GM12878 (cell line): ENCODE data around the gene TRMT1. TPM values are rescaled to one million over a fixed set of nuclear protein-coding genes. Genes with fewer than 3 reads are reported as not detected.

Source experiments
- ATAC-seq: fragments of 200-7000 bp; cut with Tn5 transposase; 3 replicates; pipeline ENCODE4 v1.9.1; 2020; ENCODE audit warnings: mild to moderate bottlenecking, moderate library complexity
- BruUV-seq: library from RNA; stranded (reverse); fragments of 400-500 nt; replicated peaks from 2 replicates; lab custom pipeline; 2021; lab: Mats Ljungman, UMichigan
- CTCF ChIA-PET: fragments of 300-600 bp; sonication (Branson Sonifier 250); formaldehyde crosslinking; extraction: SDS; loops from one replicate; lab custom pipeline; 2021; ENCODE audit warnings: inconsistent platforms; lab: Yijun Ruan, JAX
- POLR2A ChIA-PET: fragments of 350-600 bp; formaldehyde crosslinking; extraction: SDS; loops from one replicate; lab custom pipeline; 2021; ENCODE audit warnings: inconsistent platforms; lab: Charles Lee
- RAD21 ChIA-PET: fragments of 300-600 bp; sonication (Branson Sonifier 250); formaldehyde crosslinking; loops from one replicate; lab custom pipeline; 2023; ENCODE audit warnings: antibody characterized with exemption; ENCODE audit not compliant: unreplicated experiment; lab: Charles Lee
- SMC1A ChIA-PET: fragments of 300-600 bp; sonication (Branson Sonifier 250); formaldehyde crosslinking; loops from one replicate; lab custom pipeline; 2023; ENCODE audit not compliant: unreplicated experiment, uncharacterized antibody; lab: Charles Lee
- DNase-seq: peaks from one replicate; pipeline ENCODE4 v3.0.0-alpha.2; 2011; ENCODE audit warnings: low read depth, low spot score
- FAIRE-seq: peaks from 3 replicates; lab custom pipeline; 2011; peaks lifted over from hg19 to GRCh38; lab: Jason Lieb, UNC
- H2AFZ ChIP-seq: 2 replicates; pipeline ENCODE4 v1.6.0; 2011; ENCODE audit warnings: low read depth, low read length, control low read depth; ENCODE audit not compliant: control insufficient read depth
- H3K27ac ChIP-seq: 2 replicates; pipeline ENCODE4 v1.5.1; 2011; ENCODE audit warnings: control low read depth; ENCODE audit not compliant: control insufficient read depth, insufficient read depth
- H3K27me3 ChIP-seq, 2 experiments: replicated peaks in 1 of 2; 2 replicates each; pipeline versions ENCODE4 v1.6.0 to v1.6.1; 2011; ENCODE audit warnings: low read length in 1 of 2; ENCODE audit not compliant: control insufficient read depth in 2 of 2, insufficient read depth in 2 of 2
- H3K36me3 ChIP-seq, 2 experiments: 2 replicates each; pipeline ENCODE4 v1.5.1; 2011; ENCODE audit warnings: low read length in 1 of 2; ENCODE audit not compliant: control insufficient read depth in 2 of 2, insufficient read depth in 2 of 2
- H3K4me1 ChIP-seq: 2 replicates; pipeline ENCODE4 v1.6.1; 2011; ENCODE audit warnings: mild to moderate bottlenecking, low read length, moderate library complexity, mixed read lengths; ENCODE audit not compliant: control insufficient read depth, insufficient read depth
- H3K4me2 ChIP-seq: 2 replicates; pipeline ENCODE4 v1.6.0; 2011; ENCODE audit warnings: control low read depth; ENCODE audit not compliant: control insufficient read depth, insufficient read depth
- H3K4me3 ChIP-seq: fragments of 200-600 bp; sonication (generic); 2 replicates; pipeline ENCODE4 v1.5.1; 2016
- H3K79me2 ChIP-seq: 2 replicates; pipeline ENCODE4 v1.6.0; 2011; ENCODE audit warnings: low read length; ENCODE audit not compliant: control insufficient read depth, insufficient read depth
- H3K9ac ChIP-seq: 2 replicates; pipeline ENCODE4 v1.8.0; 2011; ENCODE audit warnings: low read length, control low read depth, mixed read lengths; ENCODE audit not compliant: control insufficient read depth, insufficient read depth
- H3K9me3 ChIP-seq: replicated peaks from 3 replicates; pipeline ENCODE4 v1.5.1; 2011; ENCODE audit warnings: mild to moderate bottlenecking, low read length; ENCODE audit not compliant: control insufficient read depth, insufficient read depth
- H4K20me1 ChIP-seq: 2 replicates; pipeline ENCODE4 v1.6.0; 2011; ENCODE audit not compliant: control insufficient read depth, insufficient read depth
- ASH2L ChIP-seq: fragments of 300-600, 200-600 bp; sonication (generic); IDR thresholded peaks from 2 replicates; pipeline ENCODE4 v1.6.1; 2017; ENCODE audit warnings: low read depth, mild to moderate bottlenecking, borderline replicate concordance
- ATF7 ChIP-seq: fragments of 450-650 bp; IDR thresholded peaks from 2 replicates; pipeline ENCODE4 v1.6.1; 2016; ENCODE audit warnings: low read depth, mild to moderate bottlenecking
- BHLHE40 ChIP-seq, 2 experiments: fragments of 450-650 bp in 1 of 2; IDR thresholded peaks; 2 replicates each; pipeline ENCODE4 v1.6.1; 2011 to 2017; ENCODE audit warnings: low read depth in 2 of 2, borderline replicate concordance in 1 of 2, improper control_type of control experiment in 1 of 2, low read length in 1 of 2, mild to moderate bottlenecking in 1 of 2
- CHD2 ChIP-seq: IDR thresholded peaks from 2 replicates; pipeline ENCODE4 v1.6.1; 2011; ENCODE audit warnings: low read depth, low read length, improper control_type of control experiment, borderline replicate concordance
- DPF2 ChIP-seq: fragments of 450-650 bp; IDR thresholded peaks from 2 replicates; pipeline ENCODE4 v1.6.1; 2017; ENCODE audit warnings: mild to moderate bottlenecking
- ETV6 ChIP-seq, 2 experiments: fragments of 450-650 bp in 1 of 2; IDR thresholded peaks in 1 of 2; conservative IDR thresholded peaks in 1 of 2; 2 replicates each; pipeline ENCODE4 v1.6.1; 2014; ENCODE audit warnings: antibody characterized with exemption in 1 of 2, borderline replicate concordance in 1 of 2, low read depth in 1 of 2, mild to moderate bottlenecking in 1 of 2, moderate library complexity in 1 of 2
- GATAD2B ChIP-seq: fragments of 450-650 bp; conservative IDR thresholded peaks from 2 replicates; pipeline ENCODE4 v1.6.1; 2017; ENCODE audit warnings: low read depth, mild to moderate bottlenecking, moderate library complexity
- JUND ChIP-seq: IDR thresholded peaks from 2 replicates; pipeline ENCODE4 v1.6.1; 2012; ENCODE audit warnings: low read depth, mild to moderate bottlenecking, low read length, improper control_type of control experiment, moderate library complexity
- KDM1A ChIP-seq: fragments of 200-600 bp; sonication (generic); IDR thresholded peaks from 2 replicates; pipeline ENCODE4 v1.6.1; 2016; ENCODE audit warnings: borderline replicate concordance
- KLF5 ChIP-seq: fragments of 450-650 bp; IDR thresholded peaks from 2 replicates; pipeline ENCODE4 v1.6.1; 2014; ENCODE audit warnings: mild to moderate bottlenecking; ENCODE audit not compliant: partially characterized antibody
- MEF2B ChIP-seq: fragments of 450-650 bp; IDR thresholded peaks from 2 replicates; pipeline ENCODE4 v1.6.1; 2018; ENCODE audit warnings: mild to moderate bottlenecking, moderate library complexity; ENCODE audit not compliant: partially characterized antibody, poor library complexity, severe bottlenecking
- MYB ChIP-seq: fragments of 150-350 bp; IDR thresholded peaks from 2 replicates; pipeline ENCODE4 v1.6.1; 2014; ENCODE audit warnings: mild to moderate bottlenecking, low read depth, low read length, borderline replicate concordance
- MYC ChIP-seq: IDR thresholded peaks from 2 replicates; pipeline ENCODE4 v1.6.1; 2011; ENCODE audit warnings: mild to moderate bottlenecking, low read length, moderate library complexity, inconsistent platforms; ENCODE audit not compliant: insufficient read depth, insufficient replicate concordance, insufficient read length, severe bottlenecking
- NFIC ChIP-seq: IDR thresholded peaks from 2 replicates; pipeline ENCODE4 v1.6.1; 2012; ENCODE audit warnings: low read depth, mild to moderate bottlenecking, inconsistent platforms, low read length, moderate library complexity
- PAX5 ChIP-seq: IDR thresholded peaks from 2 replicates; pipeline ENCODE4 v1.6.1; 2011; ENCODE audit warnings: low read depth, low read length, borderline replicate concordance
- SP1 ChIP-seq: IDR thresholded peaks from one replicate; pipeline ENCODE4 v1.6.1; 2011; ENCODE audit warnings: low read depth, low read length
- WGBS: methylation state at CpG from one replicate; pipeline ENCODE4 v1.1.6; 2016; ENCODE audit warnings: low lambda C conversion rate; ENCODE audit not compliant: insufficient replicate concordance, insufficient coverage; ENCODE audit errors: missing lambda C conversion rate; 5-methylcytosine and 5-hydroxymethylcytosine counted together
- in situ Hi-C: fragments of 300-500 bp; cut with MboI; formaldehyde crosslinking; loops from 9 replicates; pipeline ENCODE4 v1.14.3; 2018; ENCODE audit warnings: mixed read lengths
- intact Hi-C: fragments of 100-400 bp; cut with micrococcal nuclease; formaldehyde crosslinking; loops from one replicate; pipeline ENCODE4 v1.14.2; 2022; ENCODE audit not compliant: unreplicated experiment
- polyA plus RNA-seq, 11 experiments: library from polyadenylated mRNA; depleted of rRNA in 4 of 11; unstranded in 6 of 11; stranded (reverse) in 5 of 11; fragments of >200 nt; fragmentation: Nextera tagmentation in 4 of 11; fragmentation: Illumina TruSeq in 1 of 11; extraction: Ambion mirVana in 4 of 11; extraction: Trizol in 1 of 11; gene quantifications; 1 replicate in 1 of 11; 2 replicates in 10 of 11; pipeline versions ENCODE4 v1.2.1 to v1.2.3, GENCODE V29; 2011 to 2016; ENCODE audit warnings: inconsistent platforms in 2 of 11, missing spikeins in 2 of 11, low read depth in 1 of 11
- total RNA-seq, 4 experiments: library from RNA; depleted of rRNA in 3 of 4; stranded (reverse); fragments of >200 nt in 3 of 4; fragmentation: Illumina TruSeq in 1 of 4; extraction: Trizol in 1 of 4; gene quantifications; 2 replicates each; pipeline versions ENCODE4 v1.2.1 to v1.2.3, GENCODE V29; 2013 to 2021
- TF ChIP-seq, protein P1 (sequence below): fragments of 450-650 bp; IDR thresholded peaks from 2 replicates; pipeline ENCODE4 v1.6.1; 2017; ENCODE audit warnings: mild to moderate bottlenecking

The TRMT1 gene
- total and polyA plus RNA-seq, 10 of the 15 experiments (the other 5 are each of a cell fraction or from before 2014, with no cell fraction given): 3.4 to 68.8 (median 34.8) TPM

DNA sequence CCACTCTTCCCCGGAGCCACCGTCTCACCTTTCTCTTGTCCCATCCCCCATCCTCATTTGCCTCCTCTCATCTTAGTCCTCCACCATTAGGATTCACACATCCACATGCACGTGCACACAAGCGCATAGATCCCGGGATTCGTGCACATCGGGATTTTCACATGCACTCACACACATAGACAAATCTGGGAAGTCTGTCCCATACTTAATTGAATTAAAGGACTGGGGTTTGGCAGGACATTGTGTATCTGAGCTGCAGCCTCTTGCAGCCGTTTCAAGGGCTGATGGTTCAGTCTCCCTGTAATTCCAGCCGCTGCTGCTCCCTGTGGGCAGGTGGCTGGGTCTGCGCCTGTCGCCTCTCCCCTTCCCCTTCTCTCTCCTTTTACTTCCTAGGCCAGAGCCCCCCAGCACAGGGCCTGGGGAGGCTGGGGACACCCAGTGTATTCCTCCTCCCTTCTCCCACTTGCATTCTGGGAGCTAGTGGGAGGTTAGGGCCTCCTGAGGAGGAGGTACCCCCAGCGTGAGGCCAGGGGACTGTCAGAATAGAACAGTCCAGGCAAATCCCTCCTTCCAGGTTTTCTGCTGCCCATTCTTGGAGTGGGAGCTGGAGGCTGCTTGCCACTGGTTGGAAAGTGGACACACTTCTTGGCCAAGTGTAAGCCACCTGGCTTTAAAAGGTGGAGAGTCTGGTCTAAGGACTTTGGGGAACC is 57.4 kb downstream of the TRMT1 start:
- FAIRE-seq (no peak), DNase-seq (no peak), ATAC-seq (no peak)
- TF ChIP-seq ASH2L (no peak), JUND (no peak), DPF2 (no peak), NFIC (no peak), GATAD2B (no peak), MYB (no peak), PAX5 (no peak), ATF7 (no peak), KLF5 (no peak), MEF2B (no peak), MYC (no peak), BHLHE40 (IDR thresholded peaks at IDR 0.05; ENCODE audit: borderline replicate concordance in 1 of 2, low read depth in 2 of 2, low read length in 1 of 2) (no peak), SP1 (no peak), KDM1A (no peak), CHD2 (no peak), ETV6 (conservative IDR thresholded peaks at IDR 0.05 in 1 of 2, IDR thresholded peaks at IDR 0.05 in 1 of 2; ENCODE audit: borderline replicate concordance in 1 of 2, low read depth in 1 of 2) (no peak)
- TF ChIP-seq, protein P1, sequence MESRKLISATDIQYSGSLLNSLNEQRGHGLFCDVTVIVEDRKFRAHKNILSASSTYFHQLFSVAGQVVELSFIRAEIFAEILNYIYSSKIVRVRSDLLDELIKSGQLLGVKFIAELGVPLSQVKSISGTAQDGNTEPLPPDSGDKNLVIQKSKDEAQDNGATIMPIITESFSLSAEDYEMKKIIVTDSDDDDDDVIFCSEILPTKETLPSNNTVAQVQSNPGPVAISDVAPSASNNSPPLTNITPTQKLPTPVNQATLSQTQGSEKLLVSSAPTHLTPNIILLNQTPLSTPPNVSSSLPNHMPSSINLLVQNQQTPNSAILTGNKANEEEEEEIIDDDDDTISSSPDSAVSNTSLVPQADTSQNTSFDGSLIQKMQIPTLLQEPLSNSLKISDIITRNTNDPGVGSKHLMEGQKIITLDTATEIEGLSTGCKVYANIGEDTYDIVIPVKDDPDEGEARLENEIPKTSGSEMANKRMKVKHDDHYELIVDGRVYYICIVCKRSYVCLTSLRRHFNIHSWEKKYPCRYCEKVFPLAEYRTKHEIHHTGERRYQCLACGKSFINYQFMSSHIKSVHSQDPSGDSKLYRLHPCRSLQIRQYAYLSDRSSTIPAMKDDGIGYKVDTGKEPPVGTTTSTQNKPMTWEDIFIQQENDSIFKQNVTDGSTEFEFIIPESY: no peak
- Histone ChIP-seq H3K4me2 (no peak overlapping the region), H3K9me3 (no peaks in the 10 kb centered on the region), H3K27me3 (peaks cover 9 to 11% of the 10 kb centered on the region in 2 experiments), H3K4me3 (no peak overlapping the region), H2AFZ (no peak overlapping the region), H3K27ac (no peak overlapping the region), H3K36me3 (no peaks in the 10 kb centered on the region), H4K20me1 (no peaks in the 10 kb centered on the region), H3K79me2 (no peaks in the 10 kb centered on the region), H3K4me1 (no peaks in the 10 kb centered on the region), H3K9ac (no peak overlapping the region)
- CTCF ChIA-PET: interaction anchor here (0.6 to 10.9 kb wide), 10 partner anchors 18 to 729 kb away, joined by 3 to 247 read pairs (median 5); no protein-coding TSS in a partner anchor
- RAD21 ChIA-PET: interaction anchor here (1.9 to 4.6 kb wide), 3 partner anchors 26 to 74 kb away, joined by 4 to 41 read pairs (median 19); no protein-coding TSS in a partner anchor
- in situ Hi-C loops (no loop called here), intact Hi-C loops (no loop called here)
- SMC1A ChIA-PET: interaction anchor here (1.3 to 2.4 kb wide), 3 partner anchors 11 to 93 kb away, joined by 3 to 7 read pairs (median 4); no protein-coding TSS in a partner anchor
- POLR2A ChIA-PET: no interaction called here
- WGBS: 29% methylated on average over 12 of the region's 12 CpGs
- no TSS peak for BruUV-seq
